Measurements from ENCODE around the gene SPIRE2. TPM values are rescaled to one million over a fixed set of nuclear protein-coding genes. Genes with fewer than 3 reads are reported as not detected.
A peak's percentile ranks its signal among the peaks of the same experiment; 100 is the strongest.

The SPIRE2 gene
- total and polyA plus RNA-seq, 2 donors (not counting 1 experiment from before 2014, with no cell fraction given): 0.59 to 3.8 TPM

DNA sequence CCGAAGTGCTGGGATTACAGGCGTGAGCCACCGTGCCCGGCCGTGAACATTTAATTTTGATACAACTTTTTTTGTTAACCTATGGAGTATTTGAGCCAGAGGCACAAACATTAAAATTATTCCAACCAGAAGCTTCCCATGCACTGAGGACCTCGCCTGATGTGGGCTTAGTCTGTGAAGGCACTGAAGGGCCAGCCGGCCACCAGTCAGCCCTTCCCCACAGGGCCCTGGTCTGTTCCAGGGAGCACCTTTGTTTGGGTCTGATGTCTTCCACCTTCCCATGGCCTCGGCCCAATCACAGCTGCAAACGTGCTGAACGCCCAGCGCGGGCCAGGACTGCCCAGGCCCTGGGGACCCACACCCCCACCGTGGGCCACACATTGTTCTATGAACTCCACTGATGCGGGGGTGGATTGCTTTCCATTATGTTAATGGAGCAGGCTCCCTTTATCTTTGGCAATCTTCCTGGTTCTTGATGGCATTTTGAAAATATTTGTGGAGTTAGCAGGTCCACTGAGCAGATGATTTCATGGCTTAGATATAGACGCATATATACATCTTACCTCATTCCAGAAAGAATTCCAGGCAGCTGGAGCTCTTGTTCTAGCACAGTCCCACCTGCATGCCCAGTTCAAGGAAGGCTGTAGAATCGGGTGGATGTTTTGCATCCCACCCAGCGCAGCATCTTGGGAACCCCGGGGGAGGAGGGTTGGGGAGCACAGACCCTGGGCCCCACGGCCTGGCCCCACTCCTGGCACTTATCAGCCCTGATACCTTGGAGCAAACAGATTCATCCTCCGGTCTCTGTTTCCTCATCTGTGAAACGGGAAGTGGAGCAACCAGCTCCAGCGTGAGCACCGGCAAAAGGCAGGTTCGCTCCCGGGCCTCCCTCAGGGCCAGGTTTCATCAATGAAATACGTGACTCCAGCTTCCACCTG, 14.5 kb downstream of the SPIRE2 start:
- Histone ChIP-seq H3K79me2 (ENCODE audit: control insufficient read depth, insufficient read depth, low read length) (no peaks in the 10 kb centered on the region), H3K4me2 (ENCODE audit: extremely low read depth, insufficient read depth, low read length) (no peak overlapping the region)
- no peak for TF ChIP-seq EZH2 (IDR thresholded peaks at IDR 0.05; ENCODE audit: low read length, missing control alignments)
- TF ChIP-seq, protein P1, sequence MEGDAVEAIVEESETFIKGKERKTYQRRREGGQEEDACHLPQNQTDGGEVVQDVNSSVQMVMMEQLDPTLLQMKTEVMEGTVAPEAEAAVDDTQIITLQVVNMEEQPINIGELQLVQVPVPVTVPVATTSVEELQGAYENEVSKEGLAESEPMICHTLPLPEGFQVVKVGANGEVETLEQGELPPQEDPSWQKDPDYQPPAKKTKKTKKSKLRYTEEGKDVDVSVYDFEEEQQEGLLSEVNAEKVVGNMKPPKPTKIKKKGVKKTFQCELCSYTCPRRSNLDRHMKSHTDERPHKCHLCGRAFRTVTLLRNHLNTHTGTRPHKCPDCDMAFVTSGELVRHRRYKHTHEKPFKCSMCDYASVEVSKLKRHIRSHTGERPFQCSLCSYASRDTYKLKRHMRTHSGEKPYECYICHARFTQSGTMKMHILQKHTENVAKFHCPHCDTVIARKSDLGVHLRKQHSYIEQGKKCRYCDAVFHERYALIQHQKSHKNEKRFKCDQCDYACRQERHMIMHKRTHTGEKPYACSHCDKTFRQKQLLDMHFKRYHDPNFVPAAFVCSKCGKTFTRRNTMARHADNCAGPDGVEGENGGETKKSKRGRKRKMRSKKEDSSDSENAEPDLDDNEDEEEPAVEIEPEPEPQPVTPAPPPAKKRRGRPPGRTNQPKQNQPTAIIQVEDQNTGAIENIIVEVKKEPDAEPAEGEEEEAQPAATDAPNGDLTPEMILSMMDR (conservative IDR thresholded peaks at IDR 0.05 in 1 of 2, IDR thresholded peaks at IDR 0.05 in 1 of 2; ENCODE audit: low read depth in 1 of 2, low read length in 2 of 2): no peak

DNA sequence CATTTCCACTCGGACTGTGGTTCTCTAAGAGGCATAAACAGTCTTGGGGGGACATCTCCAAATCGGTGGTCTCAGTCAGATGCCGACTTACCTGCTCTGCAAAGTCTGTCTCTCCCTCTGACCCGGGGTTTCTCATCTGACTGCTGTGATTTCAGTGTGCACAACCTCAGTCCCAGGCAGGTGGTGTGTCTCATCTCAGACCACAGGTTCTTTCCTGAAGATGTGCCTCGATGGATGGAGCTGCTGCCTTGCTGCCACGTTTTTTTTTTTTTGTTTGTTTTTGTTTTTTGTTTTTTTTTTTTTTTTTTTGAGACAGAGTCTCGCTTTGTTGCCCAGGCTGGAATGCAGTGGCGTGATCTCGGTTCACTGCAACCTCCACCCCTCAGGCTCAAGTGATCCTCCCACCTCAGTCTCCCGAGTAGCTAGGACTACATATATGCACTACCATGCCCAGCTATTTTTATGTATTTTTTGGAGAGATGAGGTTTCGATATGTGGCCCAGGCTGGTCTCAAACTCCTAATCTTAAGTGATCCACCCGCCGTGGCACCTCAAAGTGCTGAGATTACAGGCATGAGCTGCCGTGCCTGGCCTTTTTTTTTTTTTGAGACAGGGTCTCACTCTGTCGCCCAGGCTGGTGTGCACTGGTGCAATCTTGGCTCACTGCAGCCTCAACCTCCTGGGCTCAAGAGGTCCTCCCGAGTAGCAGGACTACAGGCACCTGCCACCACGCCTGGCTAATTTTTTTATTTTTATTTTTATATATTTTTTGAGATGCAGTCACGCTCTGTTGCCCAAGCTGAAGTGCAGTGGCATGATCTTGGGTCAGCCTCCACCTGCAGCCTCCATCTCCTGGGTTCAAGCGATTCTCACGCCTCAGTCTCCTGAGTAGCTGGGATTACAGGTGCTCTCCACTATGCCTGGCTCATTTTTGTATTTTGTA, 15.4 kb downstream of the SPIRE2 start:
- Histone ChIP-seq H3K36me3 (ENCODE audit: control insufficient read depth, insufficient read depth, low read length) (no peaks in the 10 kb centered on the region), H3K4me2 (ENCODE audit: extremely low read depth, insufficient read depth, low read length) (no peak overlapping the region), H3K9me3 (ENCODE audit: control insufficient read depth, insufficient read depth, low read depth, low read length) (no peaks in the 10 kb centered on the region), H2AFZ (ENCODE audit: low read length) (no peak overlapping the region), H3K27ac (ENCODE audit: insufficient read depth, low read length) (no peak overlapping the region), H3K4me3 (replicated peaks in 1 of 4; ENCODE audit: control extremely low read depth in 1 of 4, insufficient read depth in 1 of 4, low read depth in 3 of 4, low read length in 4 of 4) (no peak overlapping the region), H3K79me2 (ENCODE audit: control insufficient read depth, insufficient read depth, low read length) (no peaks in the 10 kb centered on the region), H3K27me3 (ENCODE audit: control insufficient read depth, insufficient read depth, low read length) (no peaks in the 10 kb centered on the region), H3K9ac (ENCODE audit: insufficient read depth, low read length) (no peak overlapping the region), H3K4me1 (ENCODE audit: control insufficient read depth, extremely low read depth, insufficient read depth, low read length) (peaks cover 2% of the 10 kb centered on the region), H4K20me1 (ENCODE audit: control insufficient read depth, extremely low read depth, insufficient read depth, low read length) (no peaks in the 10 kb centered on the region)
- TF ChIP-seq, protein P1 (conservative IDR thresholded peaks at IDR 0.05 in 1 of 2, IDR thresholded peaks at IDR 0.05 in 1 of 2; ENCODE audit: low read depth in 1 of 2, low read length in 2 of 2): no peak
- no peak for TF ChIP-seq EZH2 (IDR thresholded peaks at IDR 0.05; ENCODE audit: low read length, missing control alignments)
- DNase-seq (ENCODE audit: low read depth in 2 of 2): peak in 1 of 2 donors; percentile 20

More for the DNA sequence above, 14.5 kb downstream of the SPIRE2 start:
- no peaks in the 10 kb centered on the region for H3K27me3 ChIP-seq (ENCODE audit: control insufficient read depth, insufficient read depth, low read length)
- DNase-seq (ENCODE audit: low read depth in 2 of 2): peak in 1 of 2 donors; percentile 97
- no peaks in the 10 kb centered on the region for H4K20me1 ChIP-seq (ENCODE audit: control insufficient read depth, extremely low read depth, insufficient read depth, low read length)
- no peaks in the 10 kb centered on the region for H3K9me3 ChIP-seq (ENCODE audit: control insufficient read depth, insufficient read depth, low read depth, low read length)
- peaks cover 2% of the 10 kb centered on the region for H3K4me1 ChIP-seq (ENCODE audit: control insufficient read depth, extremely low read depth, insufficient read depth, low read length)
- H3K4me3 ChIP-seq (replicated peaks in 1 of 4; ENCODE audit: control extremely low read depth in 1 of 4, insufficient read depth in 1 of 4, low read depth in 3 of 4, low read length in 4 of 4): no peak overlapping the region
- H2AFZ ChIP-seq (ENCODE audit: low read length): no peak overlapping the region
- no peaks in the 10 kb centered on the region for H3K36me3 ChIP-seq (ENCODE audit: control insufficient read depth, insufficient read depth, low read length)
- H3K27ac ChIP-seq (ENCODE audit: insufficient read depth, low read length): no peak overlapping the region
- H3K9ac ChIP-seq (ENCODE audit: insufficient read depth, low read length): no peak overlapping the region

All from fibroblast of lung (primary cell).